ENCODE results near the gene CAGE1. TPM values are rescaled to one million over a fixed set of nuclear protein-coding genes. Genes with fewer than 3 reads are reported as not detected.
"Not testable (repeated sequence)": the region's sequence is repeated elsewhere in the genome, so short reads cannot be mapped to it uniquely, and the experiment has no call there.

Gene CAGE1
- polyA plus RNA-seq, 1 experiment, result not detected

- no peak for DNase-seq (ENCODE audit: low read depth)
- ChIA-PET POLR2A (no interaction called here), CTCF (no interaction called here)
- Histone ChIP-seq H3K36me3 (ENCODE audit: control insufficient read depth, insufficient read depth, low read length) (no peaks in the 10 kb centered on the region), H3K27me3 (ENCODE audit: control insufficient read depth, insufficient read depth, low read length) (no peaks in the 10 kb centered on the region), H3K4me3 (ENCODE audit: low read depth, low read length) (no peak overlapping the region)
- TF ChIP-seq CTCF (IDR thresholded peaks at IDR 0.05; ENCODE audit: insufficient read depth, low read depth, low read length), result no peak
Measured at GRCh38 chr6:7317538-7317937, 72.0 kb downstream of the CAGE1 start.

- H3K27me3 ChIP-seq (ENCODE audit: control insufficient read depth, insufficient read depth, low read length), result no peaks in the 10 kb centered on the region
- CTCF ChIA-PET, result no interaction called here
- H3K36me3 ChIP-seq (ENCODE audit: control insufficient read depth, insufficient read depth, low read length), result no peaks in the 10 kb centered on the region
- DNase-seq (ENCODE audit: low read depth), result no peak
- POLR2A ChIA-PET, result no interaction called here
- no peak overlapping the region for H3K4me3 ChIP-seq (ENCODE audit: low read depth, low read length)
- TF ChIP-seq CTCF (IDR thresholded peaks at IDR 0.05; ENCODE audit: insufficient read depth, low read depth, low read length), result no peak
Measured at GRCh38 chr6:7316658-7317533, 72.6 kb downstream of the CAGE1 start.

- POLR2A ChIA-PET, result no interaction called here
- no peak for TF ChIP-seq CTCF (IDR thresholded peaks at IDR 0.05; ENCODE audit: insufficient read depth, low read depth, low read length)
- CTCF ChIA-PET, result no interaction called here
Measured at GRCh38 chr6:7315948-7316365, 73.6 kb downstream of the CAGE1 start.

GRCh38 chr6:7315087-7315947, 74.2 kb downstream of the CAGE1 start:
- DNase-seq (ENCODE audit: low read depth); H3K4me3 ChIP-seq (ENCODE audit: low read depth, low read length); POLR2A ChIA-PET; CTCF ChIA-PET; H3K36me3 ChIP-seq (ENCODE audit: control insufficient read depth, insufficient read depth, low read length); H3K27me3 ChIP-seq (ENCODE audit: control insufficient read depth, insufficient read depth, low read length): not testable (repeated sequence)

More at GRCh38 chr6:7315948-7316365, 73.6 kb downstream of the CAGE1 start:
- H3K27me3 ChIP-seq (ENCODE audit: control insufficient read depth, insufficient read depth, low read length), result no peaks in the 10 kb centered on the region
- H3K4me3 ChIP-seq (ENCODE audit: low read depth, low read length), result no peak overlapping the region
- H3K36me3 ChIP-seq (ENCODE audit: control insufficient read depth, insufficient read depth, low read length), result no peaks in the 10 kb centered on the region
- no peak for DNase-seq (ENCODE audit: low read depth)

- ChIA-PET POLR2A (no interaction called here), CTCF (interaction anchor here (0.9 kb wide), 1 partner anchor 71 kb away, joined by 3 read pairs; no protein-coding TSS in a partner anchor)
- Histone ChIP-seq H3K4me3 (ENCODE audit: low read depth, low read length) (no peak overlapping the region), H3K36me3 (ENCODE audit: control insufficient read depth, insufficient read depth, low read length) (peaks cover 1% of the 10 kb centered on the region; the same call in 1 of the 2 replicates), H3K27me3 (ENCODE audit: control insufficient read depth, insufficient read depth, low read length) (no peaks in the 10 kb centered on the region)
- TF ChIP-seq CTCF (IDR thresholded peaks at IDR 0.05; ENCODE audit: insufficient read depth, low read depth, low read length), result no peak
- no peak for DNase-seq (ENCODE audit: low read depth)
Measured at GRCh38 chr6:7314414-7314813, 75.1 kb downstream of the CAGE1 start.

Measured in BJ (cell line).